AG04450 (cell line): Measurements from ENCODE around the gene NUP214. TPM values are rescaled to one million over a fixed set of nuclear protein-coding genes. Genes with fewer than 3 reads are reported as not detected.

ENCODE experiments used
- CTCF ChIA-PET: fragments of 300-600, 350-600 bp; formaldehyde crosslinking; extraction: SDS; loops from one replicate; lab custom pipeline; 2022; ENCODE audit warnings: antibody characterized with exemption, inconsistent platforms; lab: Charles Lee
- POLR2A ChIA-PET: fragments of 350-600 bp; formaldehyde crosslinking; extraction: SDS; loops from one replicate; lab custom pipeline; 2021; ENCODE audit warnings: antibody characterized with exemption, inconsistent platforms; lab: Yijun Ruan, JAX
- DNase-seq: peaks from one replicate; pipeline ENCODE4 v3.0.0-alpha.2; 2011; ENCODE audit warnings: low read depth, low spot score
- H3K27ac ChIP-seq: one replicate; pipeline ENCODE4 v1.5.1; 2012; ENCODE audit warnings: low read depth, low read length, control low read depth
- H3K27me3 ChIP-seq: one replicate; pipeline ENCODE4 v1.6.0; 2012; ENCODE audit warnings: low read length; ENCODE audit not compliant: control insufficient read depth, insufficient read depth
- H3K4me3 ChIP-seq: 2 replicates; pipeline ENCODE4 v1.5.1; 2011; ENCODE audit warnings: mild to moderate bottlenecking, low read depth, low read length, control low read depth
- H3K9me3 ChIP-seq: 2 replicates; pipeline ENCODE4 v1.5.1; 2012; ENCODE audit warnings: low read length; ENCODE audit not compliant: control insufficient read depth, insufficient read depth
- CTCF ChIP-seq: IDR thresholded peaks from 2 replicates; pipeline ENCODE4 v1.5.1; 2011; ENCODE audit warnings: low read depth, low read length, control low read depth, inconsistent platforms
- polyA plus RNA-seq: library from polyadenylated mRNA; depleted of rRNA; stranded (reverse); fragments of >200 nt; gene quantifications from 2 replicates; pipeline ENCODE4 v1.2.3, GENCODE V29; 2011

The NUP214 gene
- polyA plus RNA-seq, 1 experiment: 7.9 TPM

GRCh38 chr9:131193051-131193450 lies 67.7 kb downstream of the NUP214 start:
- no peak overlapping the region for H3K4me3 ChIP-seq
- CTCF ChIA-PET: no interaction called here
- no peak for TF ChIP-seq CTCF
- no peaks in the 10 kb centered on the region for H3K9me3 ChIP-seq
- H3K27me3 ChIP-seq: no peaks in the 10 kb centered on the region
- no peak for DNase-seq
- H3K27ac ChIP-seq: no peak overlapping the region
- POLR2A ChIA-PET: no interaction called here

- no peak for TF ChIP-seq CTCF
- CTCF ChIA-PET: interaction anchor here (0.7 kb wide), 1 partner anchor 17 kb away, joined by 3 read pairs; no protein-coding TSS in a partner anchor
- H3K4me3 ChIP-seq: no peak overlapping the region
- no peaks in the 10 kb centered on the region for H3K9me3 ChIP-seq
- no peak for DNase-seq
- H3K27me3 ChIP-seq: no peaks in the 10 kb centered on the region
- POLR2A ChIA-PET: no interaction called here
- no peak overlapping the region for H3K27ac ChIP-seq
Measured at GRCh38 chr9:131194762-131195161, 69.4 kb downstream of the NUP214 start.

GRCh38 chr9:131197160-131197911 lies 72.0 kb downstream of the NUP214 start:
- no peak for TF ChIP-seq CTCF
- ChIA-PET POLR2A (no interaction called here), CTCF (interaction anchor here (1.1 kb wide), 2 partner anchors 15 to 18 kb away, joined by 3 read pairs; no protein-coding TSS in a partner anchor)
- Histone ChIP-seq H3K27me3 (no peaks in the 10 kb centered on the region), H3K9me3 (no peaks in the 10 kb centered on the region), H3K27ac (no peak overlapping the region), H3K4me3 (no peak overlapping the region)
- DNase-seq: no peak

GRCh38 chr9:131198041-131198715 lies 72.8 kb downstream of the NUP214 start:
- Histone ChIP-seq H3K9me3 (no peaks in the 10 kb centered on the region), H3K4me3 (no peak overlapping the region), H3K27me3 (no peaks in the 10 kb centered on the region), H3K27ac (no peak overlapping the region)
- DNase-seq: no peak
- ChIA-PET POLR2A (no interaction called here), CTCF (interaction anchor here (1.1 kb wide), 1 partner anchor 16 kb away, joined by 3 read pairs; no protein-coding TSS in a partner anchor)
- TF ChIP-seq CTCF: no peak

- no peak for DNase-seq
- no peak overlapping the region for H3K27ac ChIP-seq
- ChIA-PET POLR2A (interaction anchor here (0.5 kb wide), 1 partner anchor 441 kb away, joined by 7 read pairs; no protein-coding TSS in a partner anchor), CTCF (interaction anchor here (1.3 kb wide), 1 partner anchor 23 kb away, joined by 4 read pairs; no protein-coding TSS in a partner anchor)
- no peak for TF ChIP-seq CTCF
- no peak overlapping the region for H3K4me3 ChIP-seq
- no peaks in the 10 kb centered on the region for H3K27me3 ChIP-seq
- no peaks in the 10 kb centered on the region for H3K9me3 ChIP-seq
Measured at GRCh38 chr9:131201856-131202255, 76.5 kb downstream of the NUP214 start.
